Measurements from ENCODE around the gene KLF17. TPM values are rescaled to one million over a fixed set of nuclear protein-coding genes. Genes with fewer than 3 reads are reported as not detected.
A peak's percentile ranks its signal among the peaks of the same experiment; 100 is the strongest.

Gene KLF17
- polyA plus RNA-seq, 1 donor (not counting 4 experiments of a cell fraction or from before 2014, with no cell fraction given) = not detected

GRCh38 chr1:44101328-44101727 is 17.3 kb upstream of the KLF17 start:
- Histone ChIP-seq H3K4me1 (ENCODE audit: control insufficient read depth, extremely low read depth, insufficient read depth, low read length) (no peaks in the 10 kb centered on the region), H3K36me3 (ENCODE audit: control insufficient read depth in 2 of 2, extremely low read depth in 1 of 2, insufficient read depth in 2 of 2, low read length in 2 of 2) (no peaks in the 10 kb centered on the region), H3K4me2 (ENCODE audit: control insufficient read depth, extremely low read depth, insufficient read depth, low read depth, low read length) (no peak overlapping the region), H3K9me1 (ENCODE audit: control insufficient read depth, extremely low read depth, insufficient read depth, low read length) (no peaks in the 10 kb centered on the region), H3K27ac (ENCODE audit: control insufficient read depth, insufficient read depth, low read length) (no peak overlapping the region), H3K9me3 (ENCODE audit: control insufficient read depth, low read depth, low read length) (no peaks in the 10 kb centered on the region), H2AFZ (ENCODE audit: control insufficient read depth, low read length) (no peak overlapping the region), H3K4me3 (ENCODE audit: control insufficient read depth in 2 of 3, extremely low read depth in 1 of 3, insufficient read depth in 2 of 3, low read depth in 1 of 3, low read length in 3 of 3) (no peak overlapping the region), H3K79me2 (ENCODE audit: control insufficient read depth, insufficient read depth, low read length) (no peaks in the 10 kb centered on the region), H3K27me3 (ENCODE audit: control insufficient read depth, extremely low read depth, insufficient read depth, low read length) (no peaks in the 10 kb centered on the region), H4K20me1 (ENCODE audit: control insufficient read depth, extremely low read depth, insufficient read depth, low read length) (no peaks in the 10 kb centered on the region), H3K9ac (ENCODE audit: control insufficient read depth, extremely low read depth, insufficient read depth, low read length) (no peak overlapping the region)
- DNase-seq (ENCODE audit: low read depth, low spot score) (no peak), FAIRE-seq (no peak)
- no peak for TF ChIP-seq EZH2 (IDR thresholded peaks at IDR 0.05; ENCODE audit: low read length)
- TF ChIP-seq, protein P1, sequence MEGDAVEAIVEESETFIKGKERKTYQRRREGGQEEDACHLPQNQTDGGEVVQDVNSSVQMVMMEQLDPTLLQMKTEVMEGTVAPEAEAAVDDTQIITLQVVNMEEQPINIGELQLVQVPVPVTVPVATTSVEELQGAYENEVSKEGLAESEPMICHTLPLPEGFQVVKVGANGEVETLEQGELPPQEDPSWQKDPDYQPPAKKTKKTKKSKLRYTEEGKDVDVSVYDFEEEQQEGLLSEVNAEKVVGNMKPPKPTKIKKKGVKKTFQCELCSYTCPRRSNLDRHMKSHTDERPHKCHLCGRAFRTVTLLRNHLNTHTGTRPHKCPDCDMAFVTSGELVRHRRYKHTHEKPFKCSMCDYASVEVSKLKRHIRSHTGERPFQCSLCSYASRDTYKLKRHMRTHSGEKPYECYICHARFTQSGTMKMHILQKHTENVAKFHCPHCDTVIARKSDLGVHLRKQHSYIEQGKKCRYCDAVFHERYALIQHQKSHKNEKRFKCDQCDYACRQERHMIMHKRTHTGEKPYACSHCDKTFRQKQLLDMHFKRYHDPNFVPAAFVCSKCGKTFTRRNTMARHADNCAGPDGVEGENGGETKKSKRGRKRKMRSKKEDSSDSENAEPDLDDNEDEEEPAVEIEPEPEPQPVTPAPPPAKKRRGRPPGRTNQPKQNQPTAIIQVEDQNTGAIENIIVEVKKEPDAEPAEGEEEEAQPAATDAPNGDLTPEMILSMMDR (optimal IDR thresholded peaks at IDR 0.05 in 1 of 3, IDR thresholded peaks at IDR 0.05 in 1 of 3, conservative IDR thresholded peaks at IDR 0.05 in 1 of 3; ENCODE audit: extremely low read depth in 1 of 3, insufficient read depth in 2 of 3, low read length in 3 of 3) = no peak
- dilution Hi-C loops (cut with MboI; ENCODE audit: extremely low pct_ligation_motif_present, low sequenced_read_pairs) = no loop called here

GRCh38 chr1:44103270-44104131 is 15.1 kb upstream of the KLF17 start:
- no peaks in the 10 kb centered on the region for H3K4me1 ChIP-seq (ENCODE audit: control insufficient read depth, extremely low read depth, insufficient read depth, low read length)
- DNase-seq (ENCODE audit: low read depth, low spot score) (no peak), FAIRE-seq (no peak)
- H3K4me3 ChIP-seq (ENCODE audit: control insufficient read depth in 2 of 3, extremely low read depth in 1 of 3, insufficient read depth in 2 of 3, low read depth in 1 of 3, low read length in 3 of 3) = no peak overlapping the region
- H3K79me2 ChIP-seq (ENCODE audit: control insufficient read depth, insufficient read depth, low read length) = no peaks in the 10 kb centered on the region
- no peak overlapping the region for H2AFZ ChIP-seq (ENCODE audit: control insufficient read depth, low read length)
- no peak overlapping the region for H3K27ac ChIP-seq (ENCODE audit: control insufficient read depth, insufficient read depth, low read length)
- H3K4me2 ChIP-seq (ENCODE audit: control insufficient read depth, extremely low read depth, insufficient read depth, low read depth, low read length) = no peak overlapping the region
- no peaks in the 10 kb centered on the region for H3K9me3 ChIP-seq (ENCODE audit: control insufficient read depth, low read depth, low read length)
- H3K9me1 ChIP-seq (ENCODE audit: control insufficient read depth, extremely low read depth, insufficient read depth, low read length) = no peaks in the 10 kb centered on the region
- no peaks in the 10 kb centered on the region for H3K27me3 ChIP-seq (ENCODE audit: control insufficient read depth, extremely low read depth, insufficient read depth, low read length)
- dilution Hi-C loops (cut with MboI; ENCODE audit: extremely low pct_ligation_motif_present, low sequenced_read_pairs) = no loop called here
- H3K36me3 ChIP-seq (ENCODE audit: control insufficient read depth in 2 of 2, extremely low read depth in 1 of 2, insufficient read depth in 2 of 2, low read length in 2 of 2) = no peaks in the 10 kb centered on the region
- H3K9ac ChIP-seq (ENCODE audit: control insufficient read depth, extremely low read depth, insufficient read depth, low read length) = no peak overlapping the region
- TF ChIP-seq EZH2 (IDR thresholded peaks at IDR 0.05; ENCODE audit: low read length) = no peak
- TF ChIP-seq, protein P1 (optimal IDR thresholded peaks at IDR 0.05 in 1 of 3, IDR thresholded peaks at IDR 0.05 in 1 of 3, conservative IDR thresholded peaks at IDR 0.05 in 1 of 3; ENCODE audit: extremely low read depth in 1 of 3, insufficient read depth in 2 of 3, low read length in 3 of 3) = peak in 2 of 3 experiments; percentile 6 to 27
- no peaks in the 10 kb centered on the region for H4K20me1 ChIP-seq (ENCODE audit: control insufficient read depth, extremely low read depth, insufficient read depth, low read length)
